Stimulated activated CD8-positive, alpha-beta memory T cell treated with anti-CD3 and anti-CD28 coated beads, Interleukin-12 subunit alpha, Interleukin-12 subunit beta, amount 100 ng/mL, for 4 hours (primary cell): ENCODE measurements around the gene ALDH3B1.
A peak's percentile ranks its signal among the peaks of the same experiment; 100 is the strongest.

Experiments
- DNase-seq: peaks from one replicate; pipeline ENCODE4 v3.0.0-alpha.2; 2020; ENCODE audit warnings: low read depth

The ALDH3B1 gene

GRCh38 chr11:67998150-67999045, 11.7 kb upstream of the ALDH3B1 start:
- no peak for DNase-seq

GRCh38 chr11:67999201-67999629, 10.9 kb upstream of the ALDH3B1 start:
- no peak for DNase-seq

- DNase-seq: no peak
These were observed 10.4 kb upstream of the ALDH3B1 start for GRCh38 chr11:67999704-68000103.

GRCh38 chr11:68002575-68002937, 7.6 kb upstream of the ALDH3B1 start:
- no peak for DNase-seq

- peak; percentile 34 for DNase-seq
These were observed 6.9 kb upstream of the ALDH3B1 start for GRCh38 chr11:68002938-68003845.

GRCh38 chr11:68003846-68004550, 6.1 kb upstream of the ALDH3B1 start, which contains the start of gene UNC93B1:
Gene UNC93B1, minus strand, starts transcription at chr11:68004097. Its CDS starts 54 bp downstream, at chr11:68004043.
- peak; percentile 69 for DNase-seq

- DNase-seq: no peak
These were observed 5.4 kb upstream of the ALDH3B1 start for GRCh38 chr11:68004551-68005335.

- no peak for DNase-seq
These were observed 3.4 kb upstream of the ALDH3B1 start for GRCh38 chr11:68006606-68007166.

- DNase-seq: no peak
These were observed 2.4 kb upstream of the ALDH3B1 start for GRCh38 chr11:68007498-68008380.

GRCh38 chr11:68008381-68009337, 1.5 kb upstream of the ALDH3B1 start:
- no peak for DNase-seq

GRCh38 chr11:68009391-68010089, 587 bp upstream of the ALDH3B1 start:
- DNase-seq: no peak

- DNase-seq: no peak
These were observed 1.2 kb downstream of the ALDH3B1 start for GRCh38 chr11:68011051-68011943.

- no peak for DNase-seq
These were observed 2.1 kb downstream of the ALDH3B1 start for GRCh38 chr11:68012044-68012842.

- no peak for DNase-seq
These were observed 2.9 kb downstream of the ALDH3B1 start for GRCh38 chr11:68012843-68013610.

- DNase-seq: no peak
These were observed 3.6 kb downstream of the ALDH3B1 start for GRCh38 chr11:68013611-68014156.
